ENCODE data around the gene ARMC7.
"Not testable (repeated sequence)": the region's sequence is repeated elsewhere in the genome, so short reads cannot be mapped to it uniquely, and the experiment has no call there.

Gene ARMC7

GRCh38 chr17:75155191-75155601, 45.4 kb downstream of the ARMC7 start:
- Histone ChIP-seq H3K79me1 (replicated peaks; ENCODE audit: low read length, poor library complexity, severe bottlenecking) (peaks cover 2% of the 10 kb centered on the region), H3K27ac (ENCODE audit: low read length, poor library complexity, severe bottlenecking) (peak overlapping the region; percentile 17), H3K27me3 (ENCODE audit: control insufficient read depth in 1 of 2, insufficient read depth in 1 of 2, low read length in 2 of 2) (no peaks in the 10 kb centered on the region), H3K4me2 (ENCODE audit: low read length, poor library complexity, severe bottlenecking) (no peak overlapping the region), H3K4me3 (ENCODE audit: insufficient read depth in 1 of 2, low read depth in 1 of 2, low read length in 2 of 2) (peak overlapping the region in 1 of 2 experiments; percentile 93), H3K9ac (ENCODE audit: low read length) (no peak overlapping the region), H3K14ac (ENCODE audit: low read length in 2 of 2) (no peak overlapping the region), H2BK120ac (ENCODE audit: low read depth, low read length) (no peak overlapping the region), H2BK15ac (ENCODE audit: low read depth, poor library complexity, severe bottlenecking) (no peak overlapping the region), H2AFZ (ENCODE audit: low read depth, low read length) (no peak overlapping the region), H4K91ac (ENCODE audit: low read length) (no peak overlapping the region), H2BK5ac (ENCODE audit: low read depth, low read length, poor library complexity, severe bottlenecking) (no peak overlapping the region), H3K18ac (ENCODE audit: low read depth in 1 of 2, low read length in 2 of 2) (no peak overlapping the region), H3K9me3 (ENCODE audit: control insufficient read depth, low read length) (no peaks in the 10 kb centered on the region), H2AK5ac (ENCODE audit: low read length, severe bottlenecking) (no peak overlapping the region), H3K4me1 (ENCODE audit: control insufficient read depth, insufficient read depth, low read depth, low read length) (peaks cover 2% of the 10 kb centered on the region), H3K23ac (ENCODE audit: low read length in 2 of 2) (no peak overlapping the region), H4K8ac (ENCODE audit: low read length) (no peak overlapping the region), H2BK12ac (ENCODE audit: low read length in 2 of 2) (no peak overlapping the region), H3K36me3 (ENCODE audit: control insufficient read depth in 1 of 2, insufficient read depth in 2 of 2, low read depth in 1 of 2, low read length in 2 of 2) (peaks cover 4 to 21% of the 10 kb centered on the region in 2 experiments), H3K4ac (ENCODE audit: low read depth in 1 of 2, low read length in 2 of 2) (no peak overlapping the region)
- peak; percentile 14 for DNase-seq
- 70% methylated on average over 1 of the region's 3 CpGs for WGBS

- H2BK5ac ChIP-seq (ENCODE audit: low read depth, low read length, poor library complexity, severe bottlenecking); H4K91ac ChIP-seq (ENCODE audit: low read length); H2BK15ac ChIP-seq (ENCODE audit: low read depth, poor library complexity, severe bottlenecking); H3K27me3 ChIP-seq (ENCODE audit: control insufficient read depth in 1 of 2, insufficient read depth in 1 of 2, low read length in 2 of 2); H3K9me3 ChIP-seq (ENCODE audit: control insufficient read depth, low read length); H3K27ac ChIP-seq (ENCODE audit: low read length, poor library complexity, severe bottlenecking); H3K23ac ChIP-seq (ENCODE audit: low read length in 2 of 2); H3K4me2 ChIP-seq (ENCODE audit: low read length, poor library complexity, severe bottlenecking); H3K4me1 ChIP-seq (ENCODE audit: control insufficient read depth, insufficient read depth, low read depth, low read length); H3K9ac ChIP-seq (ENCODE audit: low read length); H3K4me3 ChIP-seq (ENCODE audit: insufficient read depth in 1 of 2, low read depth in 1 of 2, low read length in 2 of 2); H3K18ac ChIP-seq (ENCODE audit: low read depth in 1 of 2, low read length in 2 of 2); H3K4ac ChIP-seq (ENCODE audit: low read depth in 1 of 2, low read length in 2 of 2); H3K14ac ChIP-seq (ENCODE audit: low read length in 2 of 2); H2AFZ ChIP-seq (ENCODE audit: low read depth, low read length); H2BK12ac ChIP-seq (ENCODE audit: low read length in 2 of 2); H2AK5ac ChIP-seq (ENCODE audit: low read length, severe bottlenecking); H2BK120ac ChIP-seq (ENCODE audit: low read depth, low read length); H4K8ac ChIP-seq (ENCODE audit: low read length); H3K79me1 ChIP-seq (replicated peaks; ENCODE audit: low read length, poor library complexity, severe bottlenecking): not testable (repeated sequence)
- 90% methylated on average over 8 of the region's 8 CpGs for WGBS
- DNase-seq, result peak; percentile 8
- H3K36me3 ChIP-seq (ENCODE audit: control insufficient read depth in 1 of 2, insufficient read depth in 2 of 2, low read depth in 1 of 2, low read length in 2 of 2), result peaks cover 14 to 37% of the 10 kb centered on the region in 2 experiments
Measured at GRCh38 chr17:75158480-75158879, 48.7 kb downstream of the ARMC7 start.

- no peak overlapping the region for H3K4ac ChIP-seq (ENCODE audit: low read depth in 1 of 2, low read length in 2 of 2)
- peaks cover 1% of the 10 kb centered on the region for H3K4me1 ChIP-seq (ENCODE audit: control insufficient read depth, insufficient read depth, low read depth, low read length)
- H3K23ac ChIP-seq (ENCODE audit: low read length in 2 of 2), result no peak overlapping the region
- H2BK120ac ChIP-seq (ENCODE audit: low read depth, low read length), result no peak overlapping the region
- H2BK12ac ChIP-seq (ENCODE audit: low read length in 2 of 2), result no peak overlapping the region
- H3K18ac ChIP-seq (ENCODE audit: low read depth in 1 of 2, low read length in 2 of 2), result no peak overlapping the region
- no peak overlapping the region for H3K9ac ChIP-seq (ENCODE audit: low read length)
- WGBS, result 90% methylated on average over 4 of the region's 4 CpGs
- H4K91ac ChIP-seq (ENCODE audit: low read length), result no peak overlapping the region
- no peak overlapping the region for H2BK5ac ChIP-seq (ENCODE audit: low read depth, low read length, poor library complexity, severe bottlenecking)
- no peaks in the 10 kb centered on the region for H3K27me3 ChIP-seq (ENCODE audit: control insufficient read depth in 1 of 2, insufficient read depth in 1 of 2, low read length in 2 of 2)
- peaks cover 22 to 44% of the 10 kb centered on the region in 2 experiments for H3K36me3 ChIP-seq (ENCODE audit: control insufficient read depth in 1 of 2, insufficient read depth in 2 of 2, low read depth in 1 of 2, low read length in 2 of 2)
- H3K27ac ChIP-seq (ENCODE audit: low read length, poor library complexity, severe bottlenecking), result peak overlapping the region; percentile 38
- peaks cover 4% of the 10 kb centered on the region for H3K79me1 ChIP-seq (replicated peaks; ENCODE audit: low read length, poor library complexity, severe bottlenecking)
- H2AFZ ChIP-seq (ENCODE audit: low read depth, low read length), result no peak overlapping the region
- no peak overlapping the region for H4K8ac ChIP-seq (ENCODE audit: low read length)
- no peak overlapping the region for H3K4me2 ChIP-seq (ENCODE audit: low read length, poor library complexity, severe bottlenecking)
- H3K9me3 ChIP-seq (ENCODE audit: control insufficient read depth, low read length), result no peaks in the 10 kb centered on the region
- no peak overlapping the region for H3K14ac ChIP-seq (ENCODE audit: low read length in 2 of 2)
- no peak overlapping the region for H2AK5ac ChIP-seq (ENCODE audit: low read length, severe bottlenecking)
- H2BK15ac ChIP-seq (ENCODE audit: low read depth, poor library complexity, severe bottlenecking), result no peak overlapping the region
- DNase-seq, result peak; percentile 38
- H3K4me3 ChIP-seq (ENCODE audit: insufficient read depth in 1 of 2, low read depth in 1 of 2, low read length in 2 of 2), result no peak overlapping the region
Measured at GRCh38 chr17:75159196-75160031, 49.6 kb downstream of the ARMC7 start.

- no peak overlapping the region for H3K9ac ChIP-seq (ENCODE audit: low read length)
- H3K4me2 ChIP-seq (ENCODE audit: low read length, poor library complexity, severe bottlenecking), result no peak overlapping the region
- no peak overlapping the region for H4K8ac ChIP-seq (ENCODE audit: low read length)
- H3K27me3 ChIP-seq (ENCODE audit: control insufficient read depth in 1 of 2, insufficient read depth in 1 of 2, low read length in 2 of 2), result no peaks in the 10 kb centered on the region
- no peaks in the 10 kb centered on the region for H3K9me3 ChIP-seq (ENCODE audit: control insufficient read depth, low read length)
- DNase-seq, result no peak
- no peak overlapping the region for H3K4ac ChIP-seq (ENCODE audit: low read depth in 1 of 2, low read length in 2 of 2)
- 96% methylated on average over 4 of the region's 5 CpGs for WGBS
- H4K91ac ChIP-seq (ENCODE audit: low read length), result no peak overlapping the region
- H3K18ac ChIP-seq (ENCODE audit: low read depth in 1 of 2, low read length in 2 of 2), result no peak overlapping the region
- no peak overlapping the region for H3K4me3 ChIP-seq (ENCODE audit: insufficient read depth in 1 of 2, low read depth in 1 of 2, low read length in 2 of 2)
- H2AFZ ChIP-seq (ENCODE audit: low read depth, low read length), result no peak overlapping the region
- no peak overlapping the region for H2BK15ac ChIP-seq (ENCODE audit: low read depth, poor library complexity, severe bottlenecking)
- peaks cover 1% of the 10 kb centered on the region for H3K4me1 ChIP-seq (ENCODE audit: control insufficient read depth, insufficient read depth, low read depth, low read length)
- peaks cover 4% of the 10 kb centered on the region for H3K79me1 ChIP-seq (replicated peaks; ENCODE audit: low read length, poor library complexity, severe bottlenecking)
- no peak overlapping the region for H2BK12ac ChIP-seq (ENCODE audit: low read length in 2 of 2)
- no peak overlapping the region for H2AK5ac ChIP-seq (ENCODE audit: low read length, severe bottlenecking)
- H3K14ac ChIP-seq (ENCODE audit: low read length in 2 of 2), result no peak overlapping the region
- H3K27ac ChIP-seq (ENCODE audit: low read length, poor library complexity, severe bottlenecking), result no peak overlapping the region
- no peak overlapping the region for H2BK5ac ChIP-seq (ENCODE audit: low read depth, low read length, poor library complexity, severe bottlenecking)
- H2BK120ac ChIP-seq (ENCODE audit: low read depth, low read length), result no peak overlapping the region
- H3K23ac ChIP-seq (ENCODE audit: low read length in 2 of 2), result no peak overlapping the region
- peaks cover 24 to 47% of the 10 kb centered on the region in 2 experiments for H3K36me3 ChIP-seq (ENCODE audit: control insufficient read depth in 1 of 2, insufficient read depth in 2 of 2, low read depth in 1 of 2, low read length in 2 of 2)
Measured at GRCh38 chr17:75160211-75160610, 50.4 kb downstream of the ARMC7 start.
